H9 (cell line): ENCODE data around the gene NF1. TPM values are rescaled to one million over a fixed set of nuclear protein-coding genes. Genes with fewer than 3 reads are reported as not detected.

Experiments
- DNase-seq: peaks from one replicate; pipeline ENCODE4 v3.0.0-alpha.2; 2017
- H2AFZ ChIP-seq: one replicate; pipeline ENCODE4 v1.6.1; 2013; ENCODE audit warnings: mild to moderate bottlenecking, low read length, control low read depth, moderate library complexity
- H2AK5ac ChIP-seq: 2 replicates; pipeline ENCODE4 v1.6.1; 2013; ENCODE audit warnings: low read length, control low read depth, mixed read lengths; ENCODE audit not compliant: insufficient read length
- H2BK120ac ChIP-seq: one replicate; pipeline ENCODE4 v1.6.1; 2013; ENCODE audit warnings: low read depth, mild to moderate bottlenecking, low read length, control low read depth, inconsistent platforms; ENCODE audit not compliant: poor library complexity, severe bottlenecking
- H2BK12ac ChIP-seq: 2 replicates; pipeline ENCODE4 v1.6.1; 2013; ENCODE audit warnings: low read length, control low read depth, mixed read lengths, low read depth; ENCODE audit not compliant: insufficient read length
- H2BK15ac ChIP-seq: 2 replicates; pipeline ENCODE4 v1.6.1; 2013; ENCODE audit warnings: low read depth, low read length, control low read depth
- H2BK20ac ChIP-seq: one replicate; pipeline ENCODE4 v1.6.1; 2013; ENCODE audit warnings: low read depth, mild to moderate bottlenecking, low read length, control low read depth, inconsistent platforms; ENCODE audit not compliant: poor library complexity, severe bottlenecking
- H2BK5ac ChIP-seq: 2 replicates; pipeline ENCODE4 v1.6.1; 2013; ENCODE audit warnings: low read length, control low read depth, mixed read lengths; ENCODE audit not compliant: insufficient read length
- H3K14ac ChIP-seq: 2 replicates; pipeline ENCODE4 v1.6.1; 2013; ENCODE audit warnings: low read length, control low read depth; ENCODE audit not compliant: insufficient read depth
- H3K18ac ChIP-seq: 2 replicates; pipeline ENCODE4 v1.6.1; 2013; ENCODE audit warnings: low read depth, mild to moderate bottlenecking, mixed read lengths, low read length, control low read depth; ENCODE audit not compliant: insufficient read length
- H3K23ac ChIP-seq: 2 replicates; pipeline ENCODE4 v1.6.1; 2013; ENCODE audit warnings: low read length, control low read depth, mixed read lengths, low read depth; ENCODE audit not compliant: insufficient read length
- H3K23me2 ChIP-seq: 2 replicates; pipeline ENCODE4 v1.6.1; 2013; ENCODE audit warnings: low read depth, mild to moderate bottlenecking, mixed read lengths, low read length, control low read depth; ENCODE audit not compliant: insufficient read length, poor library complexity, severe bottlenecking
- H3K27ac ChIP-seq: 2 replicates; pipeline ENCODE4 v1.5.1; 2013; ENCODE audit warnings: low read length, control low read depth, mixed read lengths, low read depth; ENCODE audit not compliant: insufficient read length
- H3K27me3 ChIP-seq: 2 replicates; pipeline ENCODE4 v1.6.1; 2013; ENCODE audit warnings: low read length, control low read depth, inconsistent platforms; ENCODE audit not compliant: insufficient read depth
- H3K4ac ChIP-seq: 2 replicates; pipeline ENCODE4 v1.6.1; 2013; ENCODE audit warnings: low read depth, mild to moderate bottlenecking, control low read depth, inconsistent platforms, low read length, moderate library complexity
- H3K4me1 ChIP-seq: 2 replicates; pipeline ENCODE4 v1.6.1; 2013; ENCODE audit warnings: low read length, control low read depth, inconsistent platforms; ENCODE audit not compliant: insufficient read depth
- H3K4me2 ChIP-seq: 2 replicates; pipeline ENCODE4 v1.6.1; 2013; ENCODE audit warnings: low read length, control low read depth, mixed read lengths; ENCODE audit not compliant: insufficient read length, insufficient read depth
- H3K56ac ChIP-seq: 2 replicates; pipeline ENCODE4 v1.6.1; 2013; ENCODE audit warnings: low read depth, mild to moderate bottlenecking, mixed read lengths, low read length, control low read depth; ENCODE audit not compliant: insufficient read length
- H3K79me1 ChIP-seq: 2 replicates; pipeline ENCODE4 v1.6.1; 2013; ENCODE audit warnings: low read depth, mild to moderate bottlenecking, moderate library complexity, low read length, control low read depth, inconsistent platforms; ENCODE audit not compliant: insufficient read depth, poor library complexity, severe bottlenecking
- H3K79me2 ChIP-seq: 2 replicates; pipeline ENCODE4 v1.6.1; 2013; ENCODE audit warnings: low read length, control low read depth, inconsistent platforms; ENCODE audit not compliant: insufficient read depth
- H3K9ac ChIP-seq: 2 replicates; pipeline ENCODE4 v1.6.1; 2013; ENCODE audit warnings: low read length, control low read depth, mixed read lengths; ENCODE audit not compliant: insufficient read length; ENCODE audit errors: extremely low read depth
- H3K9me3 ChIP-seq: one replicate; pipeline ENCODE4 v1.6.1; 2013; ENCODE audit warnings: low read depth, low read length, inconsistent platforms; ENCODE audit not compliant: control insufficient read depth
- H3T11ph ChIP-seq: one replicate; pipeline ENCODE4 v1.6.1; 2013; ENCODE audit warnings: mild to moderate bottlenecking, low read length, control low read depth, inconsistent platforms
- H4K20me1 ChIP-seq: one replicate; pipeline ENCODE4 v1.6.1; 2013; ENCODE audit not compliant: control insufficient read depth, insufficient read length, insufficient read depth
- H4K5ac ChIP-seq: 2 replicates; pipeline ENCODE4 v1.6.1; 2013; ENCODE audit warnings: low read depth, mild to moderate bottlenecking, mixed read lengths, low read length, control low read depth; ENCODE audit not compliant: insufficient read length
- H4K8ac ChIP-seq: replicated peaks from 2 replicates; pipeline ENCODE4 v1.6.1; 2013; ENCODE audit warnings: low read length, control low read depth, mixed read lengths, low read depth; ENCODE audit not compliant: insufficient read length
- H4K91ac ChIP-seq: 2 replicates; pipeline ENCODE4 v1.6.1; 2013; ENCODE audit warnings: low read depth, mild to moderate bottlenecking, moderate library complexity, mixed read lengths, low read length, control low read depth; ENCODE audit not compliant: insufficient read length
- H3K27ac Mint-ChIP-seq, 3 experiments: 2 replicates in 2 of 3; 3 replicates in 1 of 3; pipeline ENCODE4 v1.8.0; 2020 to 2021; ENCODE audit warnings: mixed read lengths in 3 of 3, mild to moderate bottlenecking in 1 of 3, moderate library complexity in 1 of 3
- H3K27me3 Mint-ChIP-seq: 2 replicates; pipeline ENCODE4 v1.8.0; 2021; ENCODE audit warnings: low read depth, mild to moderate bottlenecking, moderate library complexity, mixed read lengths
- H3K36me3 Mint-ChIP-seq, 3 experiments: 2 replicates in 2 of 3; 3 replicates in 1 of 3; pipeline ENCODE4 v1.8.0; 2020 to 2021; ENCODE audit warnings: low read depth in 3 of 3, mixed read lengths in 3 of 3; ENCODE audit not compliant: insufficient read depth in 1 of 3
- H3K4me1 Mint-ChIP-seq, 2 experiments: 2 replicates each; pipeline ENCODE4 v1.8.0; 2020; ENCODE audit warnings: mixed read lengths in 2 of 2
- H3K4me3 Mint-ChIP-seq, 2 experiments: 2 replicates in 1 of 2; 3 replicates in 1 of 2; pipeline ENCODE4 v1.8.0; 2020 to 2021; ENCODE audit warnings: mild to moderate bottlenecking in 2 of 2, mixed read lengths in 2 of 2, moderate library complexity in 1 of 2
- H3K9me3 Mint-ChIP-seq, 2 experiments: 2 replicates in 1 of 2; 3 replicates in 1 of 2; pipeline ENCODE4 v1.8.0; 2020; ENCODE audit warnings: mild to moderate bottlenecking in 2 of 2, mixed read lengths in 2 of 2, moderate library complexity in 1 of 2
- CTCF ChIP-seq: fragments of 200-600 bp; sonication (generic); conservative IDR thresholded peaks from 3 replicates; pipeline ENCODE4 v1.8.0; 2021; ENCODE audit warnings: antibody characterized with exemption, mild to moderate bottlenecking
- whole genome bisulfite sequencing: extraction: QIAGEN DNeasy Blood & Tissue Kit; methylation state at CpG from one replicate; pipeline ENCODE4 v1.1.7; 2013; ENCODE audit warnings: missing lambda C conversion rate, low lambda C conversion rate, mixed read lengths; ENCODE audit not compliant: insufficient read length; ENCODE audit errors: extremely low coverage; 5-methylcytosine and 5-hydroxymethylcytosine counted together
- total RNA-seq: library from RNA; stranded (reverse); gene quantifications from 2 replicates; pipeline ENCODE4 v1.2.1, GENCODE V29; 2021

The NF1 gene
- total RNA-seq, 1 experiment from 2014 or later = 38.1 TPM

DNA sequence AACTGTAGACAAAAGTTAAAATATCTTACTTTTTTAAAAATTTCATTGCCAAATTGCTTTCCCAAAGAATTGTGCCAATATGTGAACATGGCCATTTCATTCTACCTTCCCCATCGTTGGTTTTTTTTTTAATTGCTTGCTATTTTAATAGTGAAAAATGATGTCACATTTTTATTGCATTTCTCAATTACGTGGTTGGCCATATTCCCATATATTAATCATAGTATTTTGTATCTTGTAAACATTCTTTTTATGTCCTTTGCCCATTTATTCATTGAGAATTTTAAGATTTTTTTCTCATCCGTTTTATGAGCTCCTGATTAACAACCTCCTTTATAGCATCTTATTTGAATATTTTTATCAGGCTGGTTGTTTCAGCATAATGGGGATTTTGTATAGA lies 195.0 kb downstream of the NF1 start:
- no peaks in the 10 kb centered on the region for H3K79me2 ChIP-seq
- WGBS = no CpG with 5 or more reads among the region's 3 CpGs
- no peak overlapping the region for H2BK12ac ChIP-seq
- H3K4me1 ChIP-seq = no peaks in the 10 kb centered on the region
- H3K9me3 ChIP-seq = no peaks in the 10 kb centered on the region
- no peak overlapping the region for H2BK120ac ChIP-seq
- H3K4me2 ChIP-seq = no peak overlapping the region
- H4K5ac ChIP-seq = no peak overlapping the region
- no peak overlapping the region for H2AK5ac ChIP-seq
- H4K91ac ChIP-seq = no peak overlapping the region
- H3K27me3 Mint-ChIP-seq = no peaks in the 10 kb centered on the region
- H3K9ac ChIP-seq = no peak overlapping the region
- no peaks in the 10 kb centered on the region for H3K23me2 ChIP-seq
- no peak overlapping the region for H2BK15ac ChIP-seq
- H3K56ac ChIP-seq = no peak overlapping the region
- peaks cover 0 to 13% (median 4%) of the 10 kb centered on the region in 3 experiments; a peak in 2 of 7 replicates for H3K36me3 Mint-ChIP-seq
- H3K27me3 ChIP-seq = no peaks in the 10 kb centered on the region
- no peak overlapping the region for H3K27ac Mint-ChIP-seq
- no peak overlapping the region for H3T11ph ChIP-seq
- no peak for TF ChIP-seq CTCF
- H3K9me3 Mint-ChIP-seq = no peaks in the 10 kb centered on the region
- H3K14ac ChIP-seq = no peak overlapping the region
- no peak for DNase-seq
- peaks cover 3 to 4% of the 10 kb centered on the region in 2 experiments; a peak in 2 of 4 replicates for H3K4me1 Mint-ChIP-seq
- no peak overlapping the region for H2AFZ ChIP-seq
- no peak overlapping the region for H3K18ac ChIP-seq
- H3K23ac ChIP-seq = no peak overlapping the region
- no peak overlapping the region for H3K27ac ChIP-seq
- no peak overlapping the region for H3K4me3 Mint-ChIP-seq
- H2BK5ac ChIP-seq = no peak overlapping the region
- H3K4ac ChIP-seq = no peak overlapping the region
- no peaks in the 10 kb centered on the region for H4K20me1 ChIP-seq
- H2BK20ac ChIP-seq = no peak overlapping the region
- no peaks in the 10 kb centered on the region for H3K79me1 ChIP-seq
- H4K8ac ChIP-seq = no peak overlapping the region
